CD4-positive, alpha-beta T cell treated with Interferon gamma for 1 hour (primary cell): ENCODE data around the gene KCNA10.
"Not testable (repeated sequence)": the region's sequence is repeated elsewhere in the genome, so short reads cannot be mapped to it uniquely, and the experiment has no call there.

Experiments
- DNase-seq: peaks from one replicate; pipeline ENCODE4 v3.0.0-alpha.2; 2020

KCNA10 gene

DNA sequence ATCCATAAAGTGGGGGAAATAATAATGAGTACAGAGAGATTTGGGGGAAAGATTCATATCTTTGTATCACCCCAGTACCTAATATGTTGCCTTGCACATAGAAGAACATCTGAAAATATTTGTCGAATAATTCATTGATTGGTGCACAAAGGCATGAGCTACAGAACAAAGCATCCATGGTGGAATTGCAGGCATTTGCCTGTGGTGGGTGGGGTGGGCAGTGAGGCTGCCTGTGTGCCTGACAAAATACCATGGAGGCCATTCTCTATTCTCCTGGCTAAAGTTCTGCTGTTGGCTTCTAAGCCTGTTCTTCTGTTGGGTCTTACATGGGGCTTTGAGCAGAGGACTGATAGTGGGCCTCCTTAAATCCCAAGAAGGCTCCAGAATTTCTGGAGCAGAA, 10.0 kb upstream of the KCNA10 start:
- no peak for DNase-seq

DNA sequence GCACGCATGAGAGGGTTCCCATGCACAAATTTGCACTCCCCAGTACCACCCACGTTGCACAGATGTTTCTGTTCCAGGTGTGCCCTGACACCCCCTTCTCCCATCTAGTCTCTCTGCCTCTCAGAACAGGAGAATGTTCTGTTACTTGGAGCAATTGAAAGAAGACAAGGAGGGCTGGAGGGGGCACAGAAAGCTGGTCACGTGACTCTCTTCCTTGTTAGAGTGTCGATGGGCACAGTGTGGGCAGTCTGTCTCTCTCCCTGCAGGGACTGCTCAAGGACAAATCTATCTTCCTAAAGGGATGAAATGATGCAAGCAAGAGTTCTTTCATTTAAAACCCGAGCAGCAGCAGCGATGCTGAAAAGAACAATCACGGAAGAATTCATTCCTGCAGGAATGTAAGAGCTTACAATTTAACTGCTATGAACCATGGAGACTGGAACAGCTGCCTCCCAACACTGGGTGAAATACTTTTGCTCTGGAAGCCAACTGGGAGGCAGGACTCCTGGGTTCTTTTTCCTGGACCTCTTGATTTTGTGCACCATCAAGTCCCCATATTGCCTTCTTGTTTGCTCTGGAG, 7.3 kb upstream of the KCNA10 start:
- DNase-seq, result no peak

DNA sequence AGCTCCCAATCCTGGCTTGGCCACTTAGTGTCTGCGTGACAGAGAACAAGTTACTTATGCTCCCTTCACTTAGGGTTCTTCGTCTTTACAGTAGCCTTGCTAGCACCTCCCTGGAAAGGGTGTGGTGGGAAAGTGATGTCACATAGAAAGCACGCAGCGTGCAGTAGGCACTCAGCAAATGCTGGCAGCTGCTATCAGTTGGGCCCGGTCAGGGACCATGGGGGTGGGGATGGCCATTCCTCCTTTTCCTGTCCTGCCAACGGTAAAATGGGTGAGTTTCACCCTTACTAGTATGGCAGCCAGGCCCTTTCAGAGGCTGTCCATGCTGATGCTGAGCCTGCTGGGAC, 6.2 kb upstream of the KCNA10 start:
- DNase-seq, result no peak

DNA sequence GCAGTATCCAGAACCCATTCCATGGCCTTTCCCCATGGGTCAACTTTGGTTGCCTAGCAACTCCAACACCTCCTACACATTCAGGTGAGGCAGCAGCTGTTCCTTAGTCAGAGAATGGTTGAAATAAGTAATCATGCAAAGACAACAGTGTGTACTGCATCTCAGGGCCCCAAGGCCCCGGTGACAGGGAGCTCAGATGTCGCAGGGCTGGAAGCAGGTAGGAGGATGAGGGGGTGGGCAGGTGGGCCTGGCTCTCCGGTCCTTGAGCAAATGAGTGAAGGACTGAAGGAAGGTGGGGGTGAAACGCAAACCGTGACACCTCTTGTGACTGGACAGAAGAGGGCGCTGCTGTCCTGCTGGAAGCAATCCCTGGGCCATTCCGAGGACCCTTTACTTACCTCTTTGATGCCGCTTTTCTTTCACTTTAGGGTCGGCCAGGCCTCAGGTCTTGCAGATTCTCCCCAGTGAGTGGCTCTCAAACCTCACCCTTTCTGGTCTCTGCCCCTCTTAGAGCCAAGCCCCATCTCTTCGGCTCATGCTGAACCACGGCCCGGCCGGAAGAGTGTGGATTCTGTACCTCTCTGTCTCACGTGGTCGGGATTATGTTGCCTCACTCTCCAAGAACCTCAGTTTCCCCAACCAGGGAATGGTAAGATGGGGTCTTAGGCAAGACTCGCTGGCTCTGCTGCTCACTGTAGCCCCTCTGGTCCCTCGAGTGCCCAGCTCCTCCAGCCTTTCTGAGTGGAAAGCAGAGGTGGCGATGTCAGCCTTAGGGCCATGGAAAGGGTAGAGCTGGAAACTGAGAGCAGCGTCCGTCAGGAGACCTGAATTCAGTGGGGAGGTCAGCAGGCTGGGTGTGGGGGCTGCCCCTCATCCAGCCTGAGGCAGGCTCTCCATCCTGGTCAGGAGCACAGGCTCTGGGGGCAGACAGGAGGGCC, 5.6 kb upstream of the KCNA10 start:
- peak; percentile 28 for DNase-seq

DNA sequence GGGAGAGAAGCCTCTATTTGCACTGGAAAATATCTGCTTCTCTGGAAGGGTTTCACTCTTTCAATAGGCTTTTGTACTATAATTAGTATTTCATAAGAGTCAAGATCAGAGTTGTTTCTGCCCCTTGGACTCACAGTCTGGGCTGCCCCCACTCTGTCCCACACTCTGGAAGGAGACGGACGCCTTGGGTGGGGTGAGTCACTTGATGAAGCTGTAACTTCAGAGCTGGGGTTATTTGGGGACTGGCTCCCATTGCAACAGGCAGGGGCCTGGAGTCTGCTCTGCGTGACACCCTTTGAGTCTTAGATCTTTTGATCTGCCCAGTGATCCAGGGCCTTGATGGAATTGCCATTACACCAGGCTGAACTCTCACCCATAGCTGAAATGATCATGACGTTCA, 4.0 kb upstream of the KCNA10 start:
- no peak for DNase-seq

DNA sequence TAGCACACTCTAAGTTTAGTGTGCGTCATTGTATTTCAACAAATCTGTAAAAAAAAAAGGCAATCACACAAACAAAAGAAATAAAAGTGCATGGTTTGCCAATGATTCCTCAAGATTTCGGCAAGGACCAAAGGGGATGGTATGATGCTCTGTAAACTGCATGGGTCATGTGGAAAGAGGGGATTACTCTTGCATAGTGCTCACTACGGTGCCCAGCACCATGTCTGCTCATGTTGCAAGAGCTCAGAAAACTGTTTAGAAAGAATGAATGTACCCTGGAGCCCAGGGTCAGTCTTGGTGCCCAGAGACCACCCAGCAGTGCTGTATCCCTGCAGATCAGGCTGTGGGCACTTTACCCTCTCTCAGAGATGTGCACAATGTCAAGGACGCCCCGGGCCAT, 3.6 kb upstream of the KCNA10 start:
- DNase-seq, result no peak

DNA sequence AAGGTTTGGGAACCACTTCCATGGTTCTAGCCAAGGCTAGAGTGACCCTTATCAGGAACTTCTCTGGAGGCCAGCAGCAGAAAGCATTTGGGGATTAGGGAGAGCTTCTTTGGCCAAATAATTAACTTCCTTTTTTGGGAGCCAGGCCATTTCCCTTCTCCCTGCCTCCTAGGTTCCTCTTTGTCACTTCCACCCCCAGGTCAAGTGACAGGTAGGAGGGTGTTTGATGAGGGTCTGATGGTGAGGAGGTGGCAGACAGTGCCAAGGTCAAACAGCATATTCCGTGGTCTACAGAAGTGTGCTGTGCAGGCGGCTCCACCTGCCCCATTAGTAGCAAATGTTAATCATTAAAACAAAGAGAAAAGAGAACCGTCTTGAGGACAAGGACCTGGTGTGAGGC, 1.9 kb upstream of the KCNA10 start:
- DNase-seq, result no peak

DNA sequence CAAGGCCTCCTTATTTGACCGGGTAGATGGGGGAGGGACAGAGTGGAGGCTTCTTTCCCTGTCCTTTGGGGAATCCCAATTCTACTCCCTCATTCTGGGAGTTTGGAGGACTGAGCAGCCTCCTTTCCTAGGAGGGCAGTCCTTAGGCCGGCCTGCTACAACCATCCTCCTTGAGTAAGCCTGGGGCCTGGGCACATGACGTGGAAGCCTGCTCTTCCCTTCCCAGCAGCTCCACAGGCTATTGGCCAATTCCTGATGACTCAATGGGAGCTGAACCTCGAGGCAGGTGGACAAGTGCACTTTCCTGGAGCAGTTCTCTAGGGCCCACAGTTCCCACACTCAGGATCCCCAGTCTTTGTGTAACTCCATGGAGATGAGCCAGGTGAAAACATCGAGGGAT, 3.1 kb downstream of the KCNA10 start:
- DNase-seq, result no peak

DNA sequence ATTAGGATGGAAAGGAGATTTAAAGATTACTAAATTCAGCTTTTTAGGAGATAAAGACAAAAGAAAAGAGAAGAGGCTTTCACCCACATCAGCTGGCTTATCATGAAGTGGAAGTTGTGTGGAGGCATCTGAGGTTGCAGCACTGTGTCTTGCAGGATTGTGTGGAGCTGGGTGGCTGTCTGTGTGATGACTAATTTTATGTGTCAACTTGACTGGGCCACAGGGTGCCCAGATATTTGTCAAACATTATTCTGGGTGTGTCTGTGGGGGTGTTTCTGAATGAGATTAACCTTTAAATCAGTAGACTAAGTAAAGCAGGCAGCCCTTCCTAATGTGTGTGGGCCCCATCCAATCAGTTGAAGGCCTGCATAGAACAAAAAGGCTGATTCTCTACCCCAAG, 3.9 kb downstream of the KCNA10 start:
- no peak for DNase-seq

DNA sequence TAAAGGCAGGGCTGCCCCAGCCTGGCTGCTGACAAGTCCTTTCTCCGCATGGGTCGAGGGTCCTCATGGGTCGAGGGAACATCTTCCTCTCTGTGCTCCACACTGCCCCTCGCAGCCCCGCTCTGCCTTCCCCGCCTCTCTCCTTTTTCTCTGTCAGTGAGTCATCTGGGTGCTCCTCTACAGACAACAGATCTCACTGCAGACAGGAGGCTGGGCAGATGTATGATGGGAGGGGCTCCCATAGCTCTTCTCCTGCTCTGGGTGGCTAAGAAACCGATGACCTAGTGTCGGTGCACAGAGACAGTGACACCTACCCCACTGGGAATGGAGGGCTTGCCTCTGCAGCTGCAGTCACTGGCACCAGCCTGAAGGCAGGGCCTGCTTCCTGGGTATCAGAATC, 5.5 kb downstream of the KCNA10 start:
- no peak for DNase-seq

DNA sequence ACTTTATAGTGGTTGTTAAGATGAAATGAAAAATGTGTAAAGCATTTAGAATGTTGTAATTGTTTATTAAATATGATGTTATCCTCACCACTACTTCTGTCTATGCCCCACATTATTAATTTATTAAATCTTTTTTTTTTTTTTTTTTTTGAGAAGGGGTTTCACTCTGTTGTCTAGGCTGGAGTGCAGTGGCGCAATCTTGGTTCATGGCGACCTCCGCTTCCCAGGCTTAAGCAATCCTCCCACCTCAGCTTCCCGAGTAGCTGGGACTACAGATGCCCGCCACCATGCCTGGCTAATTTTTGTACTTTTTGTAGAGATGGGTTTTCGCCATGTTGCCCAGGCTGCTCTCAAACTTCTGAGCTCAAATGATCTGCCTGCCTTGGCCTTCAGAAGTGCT, 7.5 kb downstream of the KCNA10 start:
- no peak for DNase-seq

DNA sequence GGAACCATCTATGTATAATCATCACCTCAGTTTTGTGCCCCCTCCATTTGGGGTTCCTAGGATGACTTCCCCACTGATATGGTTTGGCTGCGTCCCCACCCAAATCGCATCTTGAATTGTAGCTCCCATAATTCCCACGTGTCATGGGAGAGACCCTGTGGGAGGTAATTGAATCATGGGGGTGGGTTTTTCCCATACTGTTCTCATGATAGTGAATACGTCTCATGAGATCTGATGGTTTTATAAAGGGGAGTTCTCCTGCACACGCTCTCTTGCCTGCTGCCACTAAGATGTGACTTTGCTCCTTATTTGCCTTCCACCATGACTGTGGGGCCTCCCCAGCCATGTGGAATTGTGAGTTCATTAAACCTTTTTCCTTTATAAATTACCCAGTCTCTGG, 8.1 kb downstream of the KCNA10 start:
- DNase-seq, result not testable (repeated sequence)

DNA sequence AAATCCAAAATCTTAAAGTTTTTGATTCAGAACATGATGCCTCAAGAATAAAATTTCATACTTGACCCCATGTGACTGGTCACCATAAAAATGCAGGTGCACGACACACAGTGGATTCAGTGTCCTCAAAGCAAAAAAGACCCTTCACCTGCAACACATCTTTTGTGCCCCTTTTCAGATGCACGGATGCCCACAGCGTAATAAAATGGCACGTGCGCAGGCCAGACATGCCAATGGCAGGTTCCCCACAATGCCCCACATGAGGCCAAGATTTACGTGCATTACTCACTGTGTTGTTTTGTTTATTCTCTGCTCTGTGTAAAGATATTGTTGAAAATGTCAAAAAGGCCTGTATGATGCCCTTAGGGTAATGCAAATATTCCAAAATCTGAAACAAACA, 9.3 kb downstream of the KCNA10 start:
- no peak for DNase-seq

DNA sequence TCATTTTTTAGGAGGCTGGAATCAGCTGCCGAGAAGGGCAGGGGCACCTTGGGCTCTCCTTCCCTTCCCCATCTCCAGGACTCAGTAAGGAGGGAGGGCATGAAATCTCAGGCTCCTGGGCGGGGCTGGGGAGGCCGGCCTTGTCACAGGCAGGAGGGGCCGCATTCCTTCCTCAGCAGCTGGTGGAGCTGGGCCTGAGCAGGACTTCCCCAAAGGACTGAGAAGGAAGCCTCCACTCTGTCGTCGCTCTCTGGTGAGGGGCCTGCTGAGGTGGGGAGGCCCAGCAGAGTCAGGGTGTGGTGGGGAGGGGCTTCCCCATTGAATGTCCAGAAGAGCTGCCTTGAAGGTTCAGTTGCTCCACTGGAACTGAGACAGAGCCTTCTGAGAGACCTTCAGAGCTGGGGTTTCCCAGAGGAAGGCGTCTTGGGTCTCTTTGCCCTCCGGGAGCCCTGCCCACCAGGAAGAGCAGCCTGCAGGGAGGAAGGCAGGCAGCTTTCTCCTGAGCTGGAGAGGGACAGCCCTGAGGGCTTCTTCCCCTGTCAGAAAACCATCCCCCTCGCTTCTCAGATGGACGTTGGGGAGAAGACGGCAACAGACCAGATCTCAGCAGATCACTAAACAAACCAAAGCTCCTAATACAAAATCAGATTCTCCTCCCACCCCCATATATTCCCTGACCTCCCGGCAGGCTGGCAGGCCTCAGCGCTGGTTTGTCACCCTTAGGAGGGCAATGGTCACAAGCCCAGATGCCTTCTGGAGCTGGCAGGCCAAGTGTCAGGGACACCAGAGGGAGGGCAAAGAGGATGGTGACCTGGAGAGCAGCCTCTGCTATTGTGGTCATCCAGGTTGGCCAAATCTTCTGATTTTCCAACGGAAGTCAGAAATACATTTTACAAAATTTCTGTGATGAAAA, 10.7 kb downstream of the KCNA10 start:
- peak; percentile 6 for DNase-seq

DNA sequence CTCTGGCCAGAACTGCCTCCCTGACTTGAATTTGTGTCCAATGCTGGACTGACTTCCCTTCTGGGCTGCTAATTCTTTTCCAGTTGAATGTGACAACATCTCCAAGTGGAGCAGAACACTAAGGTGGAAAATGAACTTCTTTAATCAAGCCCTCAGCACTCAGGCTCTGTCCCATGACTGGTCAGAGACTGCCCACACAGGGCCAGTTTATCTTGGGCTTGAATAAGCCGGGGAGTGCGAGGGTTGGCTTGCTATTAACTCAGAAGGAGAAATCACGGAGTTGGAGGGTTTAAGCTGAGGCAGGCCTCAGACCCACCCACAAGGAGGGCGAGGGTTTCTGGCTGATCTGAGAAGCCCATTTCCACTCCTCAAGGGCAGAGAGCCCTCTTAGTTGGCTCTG, 12.4 kb downstream of the KCNA10 start:
- DNase-seq, result no peak

DNA sequence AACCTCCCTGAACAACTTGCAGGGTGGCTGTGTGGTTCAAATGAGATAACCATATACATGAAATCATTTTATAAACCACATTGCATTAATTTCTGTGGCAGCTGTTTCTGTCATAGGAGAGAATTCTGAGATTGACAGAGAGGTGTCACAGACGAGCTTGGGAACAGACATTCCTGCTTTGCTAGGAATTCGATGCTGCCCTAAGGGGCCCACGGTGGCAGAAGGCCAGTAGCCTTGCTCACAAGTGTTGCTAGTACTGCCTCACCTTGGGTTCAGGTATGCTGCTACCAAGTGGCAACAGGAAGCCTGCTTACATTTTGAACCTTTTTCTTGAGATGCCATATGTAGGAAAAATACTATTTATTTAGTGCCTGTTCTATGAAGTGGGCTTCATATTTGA, 13.4 kb downstream of the KCNA10 start:
- DNase-seq, result no peak

DNA sequence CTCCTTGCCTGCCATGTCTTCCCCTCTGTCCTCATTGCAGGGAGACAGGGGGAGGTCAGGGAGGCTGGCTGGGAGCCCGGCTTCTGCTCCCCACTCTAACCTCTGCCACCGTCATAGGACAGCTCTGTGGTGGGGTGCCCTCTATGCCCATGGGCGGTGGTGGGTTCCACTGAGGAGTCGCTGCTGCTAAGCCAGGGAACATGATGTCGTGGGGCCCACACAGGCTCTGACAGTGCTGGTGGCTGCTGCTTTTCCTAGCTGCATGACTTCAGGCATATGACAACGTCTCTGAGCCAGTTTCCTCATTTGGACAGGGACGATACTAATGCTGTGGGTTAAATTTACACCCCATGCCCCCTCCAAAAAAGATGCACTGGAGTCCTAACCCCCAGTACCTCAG, 14.7 kb downstream of the KCNA10 start:
- no peak for DNase-seq

DNA sequence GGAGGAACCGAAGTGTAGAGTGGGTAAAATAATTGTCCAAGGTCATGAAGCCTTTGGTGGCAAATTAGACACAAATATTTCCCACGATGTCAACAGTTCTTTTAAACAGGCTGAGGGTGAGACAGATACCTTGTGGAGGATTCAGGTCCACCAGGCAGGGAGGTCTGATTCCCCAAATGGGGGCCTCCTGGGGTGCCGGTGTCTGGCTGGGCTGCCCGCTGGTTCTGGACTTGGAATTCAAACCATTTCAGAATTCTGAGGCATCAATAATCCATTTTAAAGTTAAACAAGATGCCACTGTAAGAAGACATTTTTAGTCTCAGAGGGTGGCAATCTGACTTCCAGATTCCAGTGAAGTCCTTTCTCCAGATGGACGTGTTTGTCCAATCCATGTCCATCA, 15.5 kb downstream of the KCNA10 start:
- no peak for DNase-seq

DNA sequence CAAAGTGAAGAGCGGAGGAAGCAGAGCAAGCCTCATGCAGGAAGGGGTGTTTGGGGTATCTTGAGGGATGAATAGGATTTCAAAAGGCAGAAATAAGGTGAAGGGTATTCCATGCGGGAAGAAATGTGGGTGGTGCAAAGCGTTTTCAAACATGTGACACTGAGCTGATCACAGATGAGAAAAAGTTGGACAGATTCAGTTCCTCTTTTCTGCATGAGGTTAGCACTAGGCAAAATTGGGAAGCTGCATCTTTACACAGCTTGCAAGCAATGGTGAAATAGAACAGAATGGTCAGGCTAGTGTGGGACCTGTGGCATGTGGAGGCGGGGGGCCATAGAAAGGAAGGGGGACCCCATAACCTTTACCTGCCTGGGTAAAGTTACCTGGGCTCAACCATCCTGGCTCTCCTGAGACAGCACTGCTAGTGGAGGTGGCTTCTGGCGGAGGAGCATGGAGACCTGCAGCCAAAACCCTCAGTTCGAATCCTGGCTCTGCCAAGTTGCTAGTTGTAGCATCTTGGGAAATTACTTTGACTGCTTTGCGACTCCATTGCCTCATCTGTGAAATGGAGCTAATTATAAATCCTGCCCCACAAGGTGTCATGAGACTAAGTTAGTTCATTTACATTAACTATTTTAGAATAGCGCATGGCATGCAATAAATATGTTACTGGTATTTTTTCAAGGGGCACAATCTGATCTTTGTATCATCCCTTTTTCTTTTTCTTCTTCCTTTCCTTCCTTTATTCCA, 16.4 kb downstream of the KCNA10 start:
- DNase-seq, result no peak

DNA sequence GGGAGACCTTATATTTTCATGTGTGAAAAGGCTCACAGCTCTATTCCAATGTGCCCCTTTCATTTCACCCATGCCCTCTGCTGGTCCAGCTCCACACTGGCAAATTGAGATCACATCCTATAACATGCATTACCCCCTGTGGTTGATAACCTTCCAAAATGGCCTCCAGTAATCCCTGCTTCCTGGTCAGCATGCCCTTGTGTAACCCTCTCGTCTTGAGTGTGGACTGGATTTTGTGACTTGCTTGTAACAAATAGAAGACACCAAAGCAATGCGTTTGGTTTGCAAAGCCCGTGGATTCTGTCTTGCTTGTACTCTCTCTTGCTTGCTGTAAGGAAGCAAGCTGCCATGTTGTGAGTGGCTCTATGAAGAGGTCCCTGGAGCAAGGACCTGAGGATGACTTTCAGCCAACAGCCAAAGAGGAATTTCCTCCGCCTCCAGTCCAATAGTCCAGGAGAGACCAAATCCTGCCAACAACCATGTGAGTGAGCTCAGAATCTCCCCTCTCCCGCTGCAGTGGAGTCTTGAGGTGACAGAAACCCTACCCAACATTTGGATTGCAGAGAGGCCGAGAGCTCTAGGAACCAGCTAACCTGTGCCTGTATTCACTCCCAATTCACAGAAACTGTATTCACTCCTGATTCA, 17.4 kb downstream of the KCNA10 start:
- DNase-seq, result no peak

DNA sequence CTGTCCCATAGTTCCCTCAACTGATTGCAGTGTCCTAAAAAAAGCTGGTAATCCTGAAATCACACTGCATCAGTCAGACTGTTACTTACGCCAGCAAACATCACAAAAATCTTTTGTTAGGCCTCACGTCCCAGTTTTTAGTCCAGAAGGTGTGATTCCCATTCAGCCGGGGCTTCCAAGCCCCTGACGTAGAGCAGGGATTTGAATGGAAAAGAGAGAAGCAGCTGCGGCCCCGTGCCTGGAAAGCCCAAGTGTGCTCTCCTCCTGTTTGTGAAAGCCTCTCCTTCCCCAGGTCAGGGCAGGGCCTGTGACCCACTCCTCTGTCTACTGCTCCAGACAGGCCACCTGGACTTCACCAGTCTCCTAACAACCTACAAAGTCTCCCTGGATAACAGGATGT, 20.7 kb downstream of the KCNA10 start:
- DNase-seq, result no peak

DNA sequence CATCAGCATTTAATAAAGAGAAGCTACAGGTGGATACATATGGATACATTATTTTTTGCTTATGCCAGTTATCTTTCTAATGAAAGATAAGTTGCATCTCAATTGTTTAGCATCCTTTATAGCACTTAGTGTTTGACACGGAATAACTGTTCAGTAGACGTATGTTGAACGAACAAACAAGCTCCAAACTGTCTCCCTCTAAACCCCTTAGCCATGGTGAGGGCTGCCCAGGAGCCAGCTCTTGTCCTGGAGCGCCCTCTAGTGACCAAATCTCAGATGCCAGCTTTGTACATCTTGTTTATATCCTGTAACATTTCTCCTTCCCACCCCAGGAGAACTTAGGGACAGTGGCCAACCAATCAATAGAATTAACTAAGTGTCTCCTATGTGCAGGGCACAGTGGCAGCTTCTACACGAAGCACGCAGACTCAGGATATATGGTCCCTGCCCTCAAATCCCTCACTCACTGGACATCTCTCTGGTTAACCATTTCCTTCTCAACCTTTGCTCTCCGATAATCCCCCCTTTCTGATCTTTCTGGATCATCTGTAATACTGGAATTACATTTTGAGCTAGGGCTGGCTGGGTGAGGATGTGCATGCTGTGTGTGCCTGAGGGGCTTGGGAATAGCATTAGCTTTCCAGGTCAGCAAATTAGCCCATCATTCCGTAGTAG, 22.9 kb downstream of the KCNA10 start:
- peak; percentile 61 for DNase-seq
